Adrenal gland (tissue), 5 donors: Measurements from ENCODE around the gene MDP1.

ENCODE experiments used
- CTCF ChIP-seq, 6 experiments: fragments of 450-650 bp in 4 of 6; fragments of 200-600 bp in 2 of 6; sonication (generic) in 1 of 6; IDR thresholded peaks; 1 replicate in 5 of 6; 2 replicates in 1 of 6; pipeline versions ENCODE4 v1.5.1 to v1.8.0; 2016 to 2021; ENCODE audit warnings: antibody characterized with exemption in 6 of 6, mild to moderate bottlenecking in 2 of 6, moderate library complexity in 1 of 6
- POLR2A ChIP-seq, 2 donors: fragments of 450-650 bp; IDR thresholded peaks; one replicate each; pipeline ENCODE4 v1.6.1; 2017; ENCODE audit warnings: antibody characterized with exemption in 2 of 2, mild to moderate bottlenecking in 2 of 2, moderate library complexity in 1 of 2
- donor health status: DM: no; HTN: no; CAD: no.

- TF ChIP-seq CTCF (IDR thresholded peaks at IDR 0.05): no peak
- no peak for TF ChIP-seq POLR2A (IDR thresholded peaks at IDR 0.05)
These were observed 36.0 kb upstream of the MDP1 start for GRCh38 chr14:24251880-24252288.
